ENCODE results near the gene ASMT. TPM values are rescaled to one million over a fixed set of nuclear protein-coding genes. Genes with fewer than 3 reads are reported as not detected.
"Not testable (repeated sequence)": the region's sequence is repeated elsewhere in the genome, so short reads cannot be mapped to it uniquely, and the experiment has no call there.

Gene ASMT
- total and polyA plus RNA-seq, 2 donors (not counting 1 experiment from before 2014, with no cell fraction given), result not detected

- no peaks in the 10 kb centered on the region for H3K36me3 ChIP-seq (ENCODE audit: control insufficient read depth, insufficient read depth, low read length)
- H3K9ac ChIP-seq (ENCODE audit: insufficient read depth, low read length), result no peak overlapping the region
- H3K27ac ChIP-seq (ENCODE audit: insufficient read depth, low read length), result no peak overlapping the region
- H3K9me3 ChIP-seq (ENCODE audit: control insufficient read depth, insufficient read depth, low read depth, low read length), result no peaks in the 10 kb centered on the region
- no peak overlapping the region for H2AFZ ChIP-seq (ENCODE audit: low read length)
- H3K4me1 ChIP-seq (ENCODE audit: control insufficient read depth, extremely low read depth, insufficient read depth, low read length), result no peaks in the 10 kb centered on the region
- no peaks in the 10 kb centered on the region for H3K79me2 ChIP-seq (ENCODE audit: control insufficient read depth, insufficient read depth, low read length)
- TF ChIP-seq CTCF (conservative IDR thresholded peaks at IDR 0.05 in 1 of 2, IDR thresholded peaks at IDR 0.05 in 1 of 2; ENCODE audit: low read depth in 1 of 2, low read length in 2 of 2), result no peak
- TF ChIP-seq EZH2 (IDR thresholded peaks at IDR 0.05; ENCODE audit: low read length, missing control alignments), result no peak
- H4K20me1 ChIP-seq (ENCODE audit: control insufficient read depth, extremely low read depth, insufficient read depth, low read length), result no peaks in the 10 kb centered on the region
- no peaks in the 10 kb centered on the region for H3K27me3 ChIP-seq (ENCODE audit: control insufficient read depth, insufficient read depth, low read length)
- H3K4me3 ChIP-seq (replicated peaks in 1 of 4; ENCODE audit: control extremely low read depth in 1 of 4, insufficient read depth in 1 of 4, low read depth in 3 of 4, low read length in 4 of 4), result no peak overlapping the region
- no peak for DNase-seq (ENCODE audit: low read depth in 2 of 2)
- H3K4me2 ChIP-seq (ENCODE audit: extremely low read depth, insufficient read depth, low read length), result no peak overlapping the region
Observed at GRCh38 chrX:1618689-1619088, 3.8 kb downstream of the ASMT start.

DNA sequence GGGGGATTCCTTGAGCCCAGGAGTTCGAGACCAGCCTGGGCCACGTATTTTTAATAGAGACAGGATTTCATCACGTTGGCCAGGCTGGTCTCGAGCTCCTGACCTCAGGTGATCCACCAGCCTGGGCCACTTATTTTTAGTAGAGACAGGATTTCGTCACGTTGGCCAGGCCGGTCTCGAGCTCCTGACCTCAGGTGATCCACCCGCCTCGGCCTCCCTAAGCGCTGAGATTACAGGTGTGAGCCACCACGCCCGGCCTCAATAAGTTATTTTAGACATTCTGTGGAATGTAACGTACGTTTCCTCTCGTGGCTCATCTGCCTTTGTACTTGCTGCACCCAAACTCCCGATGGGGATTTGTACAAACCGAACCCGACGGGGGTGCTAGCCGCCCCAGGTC is 8.8 kb downstream of the ASMT start:
- Histone ChIP-seq H3K79me2 (ENCODE audit: control insufficient read depth, insufficient read depth, low read length) (no peaks in the 10 kb centered on the region), H3K4me2 (ENCODE audit: extremely low read depth, insufficient read depth, low read length) (no peak overlapping the region), H3K36me3 (ENCODE audit: control insufficient read depth, insufficient read depth, low read length) (no peaks in the 10 kb centered on the region), H3K9me3 (ENCODE audit: control insufficient read depth, insufficient read depth, low read depth, low read length) (no peaks in the 10 kb centered on the region), H3K9ac (ENCODE audit: insufficient read depth, low read length) (no peak overlapping the region), H3K4me1 (ENCODE audit: control insufficient read depth, extremely low read depth, insufficient read depth, low read length) (no peaks in the 10 kb centered on the region), H3K27me3 (ENCODE audit: control insufficient read depth, insufficient read depth, low read length) (no peaks in the 10 kb centered on the region), H3K4me3 (replicated peaks in 1 of 4; ENCODE audit: control extremely low read depth in 1 of 4, insufficient read depth in 1 of 4, low read depth in 3 of 4, low read length in 4 of 4) (no peak overlapping the region), H4K20me1 (ENCODE audit: control insufficient read depth, extremely low read depth, insufficient read depth, low read length) (no peaks in the 10 kb centered on the region), H2AFZ (ENCODE audit: low read length) (no peak overlapping the region), H3K27ac (ENCODE audit: insufficient read depth, low read length) (no peak overlapping the region)
- DNase-seq (ENCODE audit: low read depth in 2 of 2), result no peak
- TF ChIP-seq CTCF (conservative IDR thresholded peaks at IDR 0.05 in 1 of 2, IDR thresholded peaks at IDR 0.05 in 1 of 2; ENCODE audit: low read depth in 1 of 2, low read length in 2 of 2), result no peak
- TF ChIP-seq EZH2 (IDR thresholded peaks at IDR 0.05; ENCODE audit: low read length, missing control alignments), result no peak

DNA sequence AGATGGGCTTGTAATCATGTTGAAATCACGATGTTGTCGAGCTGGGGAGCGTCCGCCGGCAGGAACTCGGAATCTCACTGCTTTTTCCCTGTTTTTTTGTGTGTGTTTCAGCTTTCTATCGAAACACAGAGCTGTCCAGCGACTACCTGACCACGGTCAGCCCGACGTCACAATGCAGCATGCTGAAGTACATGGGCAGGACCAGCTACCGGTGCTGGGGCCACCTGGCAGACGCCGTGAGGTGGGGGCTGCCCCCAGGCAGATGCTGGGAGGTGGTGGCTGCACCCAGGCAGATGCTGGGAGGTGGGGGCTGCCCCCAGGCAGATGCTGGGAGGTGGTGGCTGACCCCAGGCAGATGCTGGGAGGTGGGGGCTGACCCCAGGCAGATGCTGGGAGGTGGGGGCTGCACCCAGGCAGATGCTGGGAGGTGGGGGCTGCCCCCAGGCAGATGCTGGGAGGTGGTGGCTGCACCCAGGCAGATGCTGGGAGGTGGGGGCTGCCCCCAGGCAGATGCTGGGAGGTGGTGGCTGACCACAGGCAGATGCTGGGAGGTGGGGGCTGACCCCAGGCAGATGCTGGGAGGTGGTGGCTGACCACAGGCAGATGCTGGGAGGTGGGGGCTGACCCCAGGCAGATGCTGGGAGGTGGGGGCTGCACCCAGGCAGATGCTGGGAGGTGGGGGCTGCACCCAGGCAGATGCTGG is 9.4 kb downstream of the ASMT start:
- H3K4me3 ChIP-seq (replicated peaks in 1 of 4; ENCODE audit: control extremely low read depth in 1 of 4, insufficient read depth in 1 of 4, low read depth in 3 of 4, low read length in 4 of 4); H3K79me2 ChIP-seq (ENCODE audit: control insufficient read depth, insufficient read depth, low read length); H3K9me3 ChIP-seq (ENCODE audit: control insufficient read depth, insufficient read depth, low read depth, low read length); H4K20me1 ChIP-seq (ENCODE audit: control insufficient read depth, extremely low read depth, insufficient read depth, low read length); H3K4me2 ChIP-seq (ENCODE audit: extremely low read depth, insufficient read depth, low read length); H3K27ac ChIP-seq (ENCODE audit: insufficient read depth, low read length); H3K4me1 ChIP-seq (ENCODE audit: control insufficient read depth, extremely low read depth, insufficient read depth, low read length); H3K36me3 ChIP-seq (ENCODE audit: control insufficient read depth, insufficient read depth, low read length); DNase-seq (ENCODE audit: low read depth in 2 of 2); H2AFZ ChIP-seq (ENCODE audit: low read length); H3K27me3 ChIP-seq (ENCODE audit: control insufficient read depth, insufficient read depth, low read length); H3K9ac ChIP-seq (ENCODE audit: insufficient read depth, low read length): not testable (repeated sequence)

- H3K4me1 ChIP-seq (ENCODE audit: control insufficient read depth, extremely low read depth, insufficient read depth, low read length); H2AFZ ChIP-seq (ENCODE audit: low read length); H3K36me3 ChIP-seq (ENCODE audit: control insufficient read depth, insufficient read depth, low read length); DNase-seq (ENCODE audit: low read depth in 2 of 2); H3K79me2 ChIP-seq (ENCODE audit: control insufficient read depth, insufficient read depth, low read length); H4K20me1 ChIP-seq (ENCODE audit: control insufficient read depth, extremely low read depth, insufficient read depth, low read length); H3K27ac ChIP-seq (ENCODE audit: insufficient read depth, low read length); H3K27me3 ChIP-seq (ENCODE audit: control insufficient read depth, insufficient read depth, low read length); H3K4me2 ChIP-seq (ENCODE audit: extremely low read depth, insufficient read depth, low read length); H3K4me3 ChIP-seq (replicated peaks in 1 of 4; ENCODE audit: control extremely low read depth in 1 of 4, insufficient read depth in 1 of 4, low read depth in 3 of 4, low read length in 4 of 4); H3K9me3 ChIP-seq (ENCODE audit: control insufficient read depth, insufficient read depth, low read depth, low read length); H3K9ac ChIP-seq (ENCODE audit: insufficient read depth, low read length): not testable (repeated sequence)
Observed at GRCh38 chrX:1624861-1625215, 10.0 kb downstream of the ASMT start.

Data from fibroblast of lung (primary cell).